ENCODE measurements around the gene ENTPD7. TPM values are rescaled to one million over a fixed set of nuclear protein-coding genes. Genes with fewer than 3 reads are reported as not detected.
"Not testable (repeated sequence)": the region's sequence is repeated elsewhere in the genome, so short reads cannot be mapped to it uniquely, and the experiment has no call there.

ENTPD7 gene
- polyA plus RNA-seq, 4 donors, result 18.0 to 23.1 (median 19.9) TPM

DNA sequence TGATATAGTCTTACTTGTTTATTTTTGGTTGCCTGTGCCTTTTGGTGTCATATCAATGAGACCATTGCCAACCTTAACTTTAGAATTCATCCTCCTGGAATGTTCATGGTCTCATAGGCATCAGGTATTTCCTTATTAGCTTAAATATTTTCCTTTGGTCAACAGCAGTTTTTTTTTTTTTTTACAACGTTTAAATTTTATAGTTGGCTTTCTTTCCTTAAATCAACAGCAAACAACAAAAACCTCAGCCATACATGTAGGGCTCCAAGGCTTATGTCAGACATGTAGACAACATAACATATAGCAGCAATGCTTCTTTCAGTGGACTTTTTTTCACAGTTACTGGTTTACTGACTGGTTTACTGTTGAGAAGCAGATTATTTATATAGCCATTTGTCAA lies 22.7 kb downstream of the ENTPD7 start:
- no peak for DNase-seq (ENCODE audit: low read depth in 4 of 4, low spot score in 2 of 4)

DNA sequence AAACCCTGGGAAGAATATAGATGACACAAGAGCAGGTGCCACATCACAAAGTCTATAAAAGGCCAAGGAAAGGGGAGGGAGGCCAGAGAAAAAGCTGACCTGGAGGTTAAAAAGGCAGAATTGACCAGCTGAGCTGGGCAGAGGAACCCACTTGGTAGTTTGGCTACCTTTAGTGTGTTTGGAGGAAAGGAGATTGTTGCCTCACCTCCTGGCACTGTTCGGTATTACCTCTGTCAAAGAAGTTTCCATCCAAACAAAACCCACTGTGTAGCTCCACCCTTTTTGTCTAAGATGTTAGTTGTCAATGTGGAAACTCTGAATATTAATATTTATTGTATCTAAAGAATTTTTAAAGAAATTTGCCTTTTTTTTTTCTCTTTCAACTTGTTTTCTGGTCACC lies 23.4 kb downstream of the ENTPD7 start:
- DNase-seq (ENCODE audit: low read depth in 4 of 4, low spot score in 2 of 4), result no peak

DNA sequence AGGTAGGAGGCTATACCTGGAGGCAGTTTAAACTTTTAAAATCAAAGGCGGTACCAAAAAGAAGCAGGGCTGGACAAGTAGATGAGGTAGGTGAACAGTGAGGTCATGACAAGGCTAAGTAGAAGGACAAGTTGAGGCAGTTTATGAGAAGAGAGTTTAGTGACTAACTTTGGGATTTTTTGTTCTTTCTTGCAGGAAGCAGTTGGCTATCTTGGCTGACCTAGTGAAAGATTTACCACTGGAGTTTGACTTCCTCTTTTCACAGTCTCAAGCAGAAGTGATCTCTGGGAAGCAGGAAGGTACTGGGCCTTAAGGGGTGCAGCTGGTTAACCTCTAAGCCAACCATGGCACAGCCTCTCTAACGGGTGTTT lies 26.3 kb downstream of the ENTPD7 start:
- DNase-seq (ENCODE audit: low read depth in 4 of 4, low spot score in 2 of 4), result no peak

DNA sequence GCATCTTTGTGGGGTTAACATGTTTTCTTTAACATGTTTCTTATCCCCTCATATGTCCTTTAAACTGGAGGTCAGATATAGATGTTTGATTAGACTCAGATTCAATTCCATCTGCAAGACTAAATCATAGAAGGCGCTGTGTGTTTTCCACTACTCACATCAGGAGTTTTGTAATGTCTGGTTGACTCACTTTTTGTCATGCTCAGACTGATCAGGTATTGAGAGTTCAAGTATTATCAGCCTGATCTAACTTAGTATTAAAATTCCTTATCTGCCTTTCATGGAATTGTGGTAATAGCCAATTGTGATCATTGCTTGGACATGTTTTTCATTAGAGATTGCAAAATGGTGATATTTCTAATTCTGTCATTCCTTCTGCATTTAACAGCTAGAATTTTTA lies 30.2 kb downstream of the ENTPD7 start:
- DNase-seq (ENCODE audit: low read depth in 4 of 4, low spot score in 2 of 4), result no peak

DNA sequence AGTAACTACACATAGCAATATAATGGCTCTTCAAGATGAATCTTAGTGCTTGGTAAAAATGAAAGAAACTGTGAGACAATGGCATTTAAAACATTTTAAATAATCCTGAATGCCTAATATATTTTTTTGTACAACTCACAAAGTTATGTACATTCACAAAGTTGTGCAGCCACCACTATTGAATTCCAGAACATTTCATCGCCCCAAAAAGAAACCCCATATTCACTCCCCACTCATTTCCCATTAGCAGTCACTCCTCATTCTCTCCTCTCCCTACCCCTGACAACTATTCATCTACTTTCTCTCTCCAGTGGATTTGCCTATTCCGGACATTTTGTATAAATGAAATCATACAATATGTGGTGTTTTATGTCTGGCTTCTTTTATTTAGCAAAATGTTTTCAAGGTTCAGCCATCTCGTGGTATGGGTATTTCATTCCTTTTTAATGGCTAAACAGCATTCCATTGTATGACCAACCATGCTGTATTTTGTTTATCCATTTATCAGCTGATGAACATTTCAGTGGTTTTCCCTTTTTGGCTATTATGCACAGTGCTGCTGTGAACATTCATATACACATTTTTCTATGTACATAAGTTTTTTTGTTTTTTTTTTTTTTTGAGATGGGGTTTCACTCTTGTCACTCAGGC lies 34.7 kb downstream of the ENTPD7 start:
- DNase-seq (ENCODE audit: low read depth in 4 of 4, low spot score in 2 of 4), result no peak

DNA sequence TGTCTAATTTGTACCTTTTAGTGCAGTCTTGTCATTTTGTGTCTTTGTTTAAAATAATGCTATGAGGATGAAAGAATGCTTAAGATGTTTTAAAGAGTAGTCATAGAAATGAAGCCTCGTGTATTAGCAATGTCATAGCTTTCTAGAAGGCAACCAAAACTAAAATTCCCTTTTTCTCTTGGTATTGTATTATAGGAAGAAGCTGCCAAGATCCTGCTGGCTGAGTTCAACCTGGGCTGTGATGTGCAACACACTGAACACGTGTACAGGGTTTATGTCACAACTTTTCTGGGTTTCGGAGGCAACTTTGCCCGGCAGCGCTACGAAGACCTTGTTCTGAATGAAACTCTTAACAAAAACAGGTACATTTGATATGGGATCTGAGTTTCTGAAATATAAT lies 36.5 kb downstream of the ENTPD7 start:
- no peak for DNase-seq (ENCODE audit: low read depth in 4 of 4, low spot score in 2 of 4)

DNA sequence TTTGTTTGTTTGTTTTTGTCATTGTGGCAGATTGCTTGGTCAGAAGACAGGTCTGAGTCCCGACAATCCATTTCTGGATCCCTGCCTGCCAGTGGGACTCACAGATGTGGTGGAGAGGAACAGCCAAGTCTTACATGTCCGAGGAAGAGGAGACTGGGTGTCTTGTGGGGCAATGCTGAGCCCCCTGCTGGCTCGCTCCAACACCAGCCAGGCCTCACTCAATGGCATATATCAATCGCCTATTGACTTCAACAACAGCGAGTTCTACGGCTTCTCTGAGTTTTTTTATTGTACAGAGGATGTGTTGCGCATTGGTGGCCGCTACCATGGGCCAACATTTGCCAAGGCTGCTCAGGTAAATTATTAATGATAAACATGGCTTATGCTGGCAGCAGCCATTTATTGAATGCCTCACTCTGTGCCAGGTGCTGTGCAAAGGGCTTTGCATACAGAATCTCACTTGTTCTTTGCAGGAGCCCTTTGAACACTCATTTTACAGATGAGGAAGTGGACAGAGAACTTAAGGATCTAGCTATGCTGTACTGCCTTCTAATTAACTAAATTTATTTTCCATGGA lies 39.3 kb downstream of the ENTPD7 start:
- DNase-seq (ENCODE audit: low read depth in 4 of 4, low spot score in 2 of 4), result no peak

DNA sequence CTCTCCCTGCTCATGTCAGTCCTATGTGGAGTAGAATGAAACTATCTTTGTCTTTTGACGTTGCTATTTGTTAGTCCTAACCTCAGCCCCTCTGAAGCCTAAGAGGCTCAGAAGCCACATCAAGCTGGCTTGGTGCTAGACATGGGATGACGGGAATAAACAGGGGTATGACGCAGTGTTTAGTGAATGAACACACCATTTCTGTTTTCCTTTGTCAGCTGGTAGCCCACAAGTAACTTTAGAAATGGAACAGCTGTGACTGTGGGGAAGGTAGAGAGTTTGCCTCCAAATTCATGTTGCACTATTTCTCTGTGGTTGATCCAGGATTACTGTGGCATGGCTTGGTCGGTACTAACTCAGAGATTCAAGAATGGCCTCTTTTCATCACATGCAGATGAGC lies 41.3 kb downstream of the ENTPD7 start:
- no peak for DNase-seq (ENCODE audit: low read depth in 4 of 4, low spot score in 2 of 4)

DNA sequence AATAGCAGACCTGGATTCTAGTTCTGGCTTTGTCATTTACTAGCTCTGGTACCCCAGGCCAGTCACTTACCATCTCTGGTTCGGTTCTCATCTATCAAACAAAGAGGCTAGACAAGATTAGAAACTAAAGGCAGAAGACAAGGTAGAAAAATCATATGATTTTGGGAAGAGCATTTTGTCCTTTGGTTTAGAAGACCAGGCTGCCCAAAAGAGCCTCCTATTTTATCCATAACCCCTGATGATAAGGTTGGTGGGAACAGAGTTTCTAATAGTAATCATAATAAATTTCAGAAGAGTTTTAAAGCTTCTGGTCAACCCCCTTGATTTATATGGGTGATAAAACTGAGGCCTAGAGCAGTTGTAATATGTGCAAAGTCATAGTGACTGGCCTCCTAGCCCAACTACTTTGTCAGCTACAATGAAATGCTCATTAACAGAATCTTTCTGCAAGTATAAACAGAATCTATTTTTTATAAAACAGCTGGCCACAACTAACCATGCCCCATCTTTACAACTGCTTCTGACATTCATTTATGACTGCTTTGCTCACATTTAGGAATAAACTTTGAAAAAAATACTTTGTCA lies 49.2 kb downstream of the ENTPD7 start:
- peak in 2 of 4 donors; percentile 10 to 13 for DNase-seq (ENCODE audit: low read depth in 4 of 4, low spot score in 2 of 4)

DNA sequence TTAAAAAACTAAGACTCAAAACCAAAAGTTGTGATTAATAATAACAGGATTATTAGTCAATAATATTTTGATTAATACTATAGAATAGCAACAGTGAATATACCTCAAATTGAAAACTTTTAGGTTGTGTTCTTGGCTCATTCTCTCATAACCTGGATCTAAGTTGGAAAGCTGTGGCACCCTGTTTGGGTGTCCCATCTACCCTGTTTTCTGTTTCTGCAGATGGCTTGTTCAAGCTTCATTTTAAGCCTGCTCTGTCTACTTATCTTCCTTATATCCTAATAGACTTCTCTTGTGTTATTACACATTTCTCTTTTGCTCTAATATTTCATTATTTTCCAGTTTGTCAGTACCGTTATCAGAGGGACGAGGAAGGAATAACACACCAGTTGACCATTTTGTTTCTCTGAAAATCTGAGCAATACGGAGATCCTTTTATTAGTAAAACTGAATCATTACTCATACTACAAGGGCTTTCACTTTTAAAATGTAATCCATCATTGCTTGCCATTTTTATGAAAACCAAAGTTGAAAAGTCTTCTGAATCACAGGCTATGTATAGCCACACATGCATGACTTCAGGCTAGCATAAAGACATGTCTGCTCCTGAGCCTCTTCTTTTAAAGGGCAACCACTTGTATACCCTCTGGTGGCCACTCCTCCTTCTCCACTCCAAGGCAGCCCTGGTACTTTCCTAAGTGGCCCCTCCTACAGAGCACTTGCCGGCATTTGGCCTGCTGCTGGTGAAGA lies 50.3 kb downstream of the ENTPD7 start:
- no peak for DNase-seq (ENCODE audit: low read depth in 4 of 4, low spot score in 2 of 4)

DNA sequence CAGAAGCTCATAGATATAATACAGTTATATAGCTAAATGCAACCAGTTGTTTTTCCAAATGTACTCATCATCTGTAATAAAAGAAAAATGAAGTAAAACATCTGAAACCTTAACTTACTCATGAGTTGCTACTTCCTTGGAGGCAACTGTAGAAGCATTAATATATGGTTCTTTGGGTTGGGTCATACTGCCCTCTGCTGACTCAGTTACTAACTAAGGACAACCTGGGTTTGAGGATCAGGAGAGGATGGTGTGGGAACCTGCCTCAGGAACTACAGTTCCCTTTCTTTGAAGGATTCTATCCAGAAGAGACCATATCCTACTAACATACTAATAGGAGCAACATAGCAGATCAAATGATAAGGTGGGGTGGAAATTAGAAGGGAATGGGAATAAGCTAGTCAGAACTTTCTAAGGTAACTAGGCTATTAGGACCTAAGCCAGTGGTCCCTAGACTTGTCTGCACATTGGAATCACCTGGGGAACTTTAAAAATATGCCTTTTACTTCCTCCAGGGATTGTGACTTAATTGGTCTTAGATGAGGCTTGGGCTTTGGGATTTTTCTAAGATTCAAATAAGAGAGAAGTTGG lies 51.9 kb downstream of the ENTPD7 start:
- DNase-seq (ENCODE audit: low read depth in 4 of 4, low spot score in 2 of 4), result peak in 2 of 4 donors; percentile 30 to 38

DNA sequence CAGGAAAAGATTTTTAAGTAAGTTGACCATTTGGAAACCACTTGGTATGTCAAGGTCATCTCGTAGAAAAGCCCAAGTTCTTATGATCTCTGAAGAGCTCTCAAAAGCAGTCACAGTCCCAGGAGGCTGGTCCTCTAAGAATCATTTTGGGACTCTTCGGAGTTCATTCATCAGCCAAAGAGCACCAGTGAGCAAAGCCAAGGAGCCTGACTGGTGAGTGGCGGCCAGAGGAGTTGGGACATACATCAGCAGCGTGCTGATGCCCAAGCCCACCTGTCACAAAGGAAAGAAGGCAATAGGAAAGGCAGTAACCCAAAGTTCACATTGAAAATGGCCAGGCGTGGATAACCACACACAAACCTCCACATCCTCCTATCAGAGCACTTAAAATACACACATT lies 55.1 kb downstream of the ENTPD7 start:
- no peak for DNase-seq (ENCODE audit: low read depth in 4 of 4, low spot score in 2 of 4)

DNA sequence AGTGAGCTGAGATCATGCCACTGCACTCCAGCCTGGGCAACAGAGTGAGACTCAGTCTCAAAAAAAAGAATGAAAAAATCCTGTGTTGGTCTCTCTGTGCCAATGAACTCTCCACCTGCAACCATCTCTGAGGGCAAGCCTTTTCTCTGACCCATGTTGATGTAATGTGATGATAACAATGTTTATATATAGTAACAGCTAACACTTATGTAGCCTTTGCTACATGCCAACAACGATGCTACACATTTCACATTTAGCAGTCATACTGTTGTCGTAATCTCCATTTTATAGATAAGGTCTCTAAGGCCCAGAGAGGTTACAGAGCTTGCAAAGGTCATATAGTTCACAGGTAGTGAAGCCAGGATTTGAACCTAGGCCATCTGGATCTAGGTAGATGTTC lies 61.1 kb downstream of the ENTPD7 start:
- DNase-seq (ENCODE audit: low read depth in 4 of 4, low spot score in 2 of 4), result no peak

DNA sequence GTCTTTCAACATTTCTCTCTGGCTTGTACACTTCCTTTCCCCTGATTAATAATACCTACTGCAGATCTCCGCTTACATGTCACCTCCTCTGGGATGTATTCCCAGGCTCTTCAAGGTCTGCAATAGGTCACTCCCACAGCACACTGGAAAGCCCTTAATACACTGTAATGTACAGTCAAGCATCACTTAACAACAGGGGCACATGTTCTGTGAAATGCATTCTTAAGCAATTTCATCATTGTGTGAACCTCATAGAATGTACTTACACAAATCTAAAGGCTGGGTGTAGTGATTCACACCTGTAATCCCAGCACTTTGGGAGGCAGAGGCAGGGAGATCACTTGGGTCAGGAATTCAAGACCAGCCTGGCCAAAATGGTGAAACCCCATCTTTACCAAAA lies 70.7 kb downstream of the ENTPD7 start:
- DNase-seq (ENCODE audit: low read depth in 4 of 4, low spot score in 2 of 4), result no peak

DNA sequence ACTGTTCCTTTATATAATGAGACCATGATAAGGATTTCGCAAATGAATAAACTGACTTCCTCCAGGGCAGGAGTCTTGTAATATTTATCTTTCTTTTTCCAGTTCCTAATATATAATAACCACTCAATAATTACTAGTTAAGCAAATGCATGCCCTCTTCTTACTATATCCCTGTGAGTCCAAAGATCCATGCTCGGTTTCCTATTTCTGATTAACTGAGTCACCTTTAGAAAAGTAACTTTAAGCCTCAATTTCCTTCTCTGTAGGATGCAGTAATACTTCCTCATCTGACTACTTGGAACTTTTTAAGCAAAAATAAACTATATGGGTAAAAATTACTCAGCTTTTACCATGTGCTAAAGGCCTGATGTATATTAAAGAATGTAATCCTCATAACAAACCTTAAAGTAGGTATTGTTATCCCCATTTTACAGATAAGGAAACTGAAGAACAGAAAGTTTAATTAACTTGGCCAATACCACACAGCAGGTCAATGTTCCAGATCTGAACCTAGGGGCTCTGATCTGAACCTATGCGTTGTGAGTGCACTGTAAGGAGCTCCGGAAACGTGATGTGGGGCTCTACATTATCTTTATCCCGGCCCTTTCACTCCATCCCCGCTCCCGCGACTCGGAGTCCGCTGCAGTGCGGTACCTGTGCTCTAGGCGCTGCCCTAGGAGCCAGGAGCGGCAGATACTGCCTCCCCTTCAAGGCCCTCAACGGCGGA lies 72.2 kb downstream of the ENTPD7 start:
- DNase-seq (ENCODE audit: low read depth in 4 of 4, low spot score in 2 of 4), result no peak

DNA sequence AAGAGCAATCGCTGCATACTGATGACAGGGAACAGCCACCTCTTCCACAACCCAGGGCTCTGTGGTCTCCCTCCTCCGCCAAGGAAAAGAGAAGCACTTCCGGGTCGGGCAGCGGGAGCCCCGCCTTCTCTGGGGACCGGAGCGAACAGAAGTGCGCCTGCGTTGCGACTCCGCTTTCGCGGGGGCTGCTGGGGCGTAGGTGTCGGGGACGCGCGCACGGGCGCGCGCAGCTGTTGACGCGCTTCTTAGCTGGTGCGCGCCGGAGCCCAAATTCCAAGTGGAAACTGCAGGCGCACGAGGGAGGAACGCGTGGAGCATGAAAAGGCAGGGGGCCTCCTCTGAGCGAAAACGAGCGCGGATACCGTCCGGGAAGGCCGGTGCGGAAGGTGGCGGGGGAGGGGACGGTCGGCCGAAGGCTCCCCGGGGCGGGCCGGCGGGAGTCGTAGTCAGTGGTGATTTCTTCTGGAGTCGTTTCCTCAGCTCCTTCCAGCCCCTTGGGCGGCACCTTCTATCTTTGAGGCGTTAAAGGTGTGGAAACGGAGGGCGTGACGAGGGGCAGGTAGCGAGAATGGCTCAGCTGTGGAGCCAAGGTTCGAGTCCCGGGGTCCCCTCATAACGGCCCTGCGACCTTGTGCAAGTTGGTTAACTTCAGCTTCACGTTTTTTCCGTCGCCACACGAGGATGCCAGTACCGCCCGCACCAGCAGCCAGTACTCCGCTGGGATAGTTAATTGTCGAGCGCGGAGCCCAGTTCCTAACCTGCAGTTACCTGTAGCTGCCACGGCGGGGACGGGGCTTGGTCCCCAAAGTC lies 72.9 kb downstream of the ENTPD7 start, which contains the start of the genes COX15 and CUTC:
Gene COX15, minus strand, starts transcription at position 95 of the 810 bp plus-strand sequence. Its CDS starts 78 bp downstream, at position 17.
Gene CUTC, plus strand, starts transcription at position 202 of the 810 bp plus-strand sequence. Its CDS starts 115 bp downstream, at position 317.
- peak; percentile 95 to 98 (median 96) for DNase-seq (ENCODE audit: low read depth in 4 of 4, low spot score in 2 of 4)

DNA sequence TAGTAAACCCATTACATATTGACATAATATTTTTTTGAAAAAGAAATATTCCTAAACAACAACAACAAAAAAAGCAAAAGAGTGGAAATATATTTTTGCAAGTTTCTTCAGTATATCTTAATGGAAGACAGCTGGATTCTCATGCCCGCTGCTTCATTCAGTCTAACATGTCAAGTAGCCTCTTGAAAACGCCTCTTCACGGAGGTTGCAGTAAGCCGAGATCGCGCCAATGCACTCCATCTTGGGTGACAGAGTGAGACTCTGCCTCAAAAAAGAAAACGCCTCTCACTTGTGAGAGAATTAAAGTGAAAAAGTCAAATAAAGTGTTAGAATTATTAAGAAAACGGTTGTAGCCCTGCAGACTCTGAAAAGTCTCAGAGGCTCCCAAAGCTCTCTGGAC lies 74.1 kb downstream of the ENTPD7 start:
- DNase-seq (ENCODE audit: low read depth in 4 of 4, low spot score in 2 of 4), result no peak

DNA sequence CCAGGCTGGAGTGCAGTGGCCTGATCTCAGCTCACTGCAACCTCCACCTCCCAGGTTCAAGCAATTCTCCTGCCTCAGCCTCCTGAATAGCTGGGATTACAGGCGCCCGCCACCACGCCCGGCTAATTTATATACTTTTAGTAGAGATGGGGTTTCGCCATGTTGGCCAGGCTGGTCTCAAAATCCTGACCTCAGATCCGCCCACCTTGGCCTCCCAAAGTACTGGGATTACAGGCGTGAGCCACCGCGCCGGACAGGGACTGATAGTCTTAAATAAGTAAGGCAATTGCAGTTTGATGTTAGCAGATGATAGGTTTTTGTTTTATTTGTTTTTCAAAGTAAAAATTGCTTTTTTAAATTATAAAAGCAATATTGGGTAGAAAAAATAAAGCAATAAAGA lies 74.8 kb downstream of the ENTPD7 start:
- not testable (repeated sequence) for DNase-seq (ENCODE audit: low read depth in 4 of 4, low spot score in 2 of 4)

DNA sequence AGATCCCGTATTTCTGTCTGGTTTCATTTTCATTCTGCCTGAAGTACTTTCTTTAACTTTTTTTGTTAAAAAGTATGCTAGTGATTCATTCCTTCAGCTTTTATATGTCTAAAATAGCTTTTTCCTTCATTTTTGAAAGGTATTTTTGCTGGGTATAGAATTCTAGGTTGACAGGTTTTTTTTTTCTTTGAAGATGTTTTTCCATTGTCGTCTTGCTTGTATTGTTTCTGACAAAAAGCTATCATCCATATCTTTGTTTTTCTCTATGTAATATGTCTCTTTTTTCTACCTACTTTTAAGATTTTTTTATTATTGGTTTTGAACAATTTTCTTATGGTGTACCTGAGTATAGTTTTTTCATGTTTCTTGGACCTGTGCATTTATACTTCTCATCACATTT lies 81.0 kb downstream of the ENTPD7 start:
- no peak for DNase-seq (ENCODE audit: low read depth in 4 of 4, low spot score in 2 of 4)

Measured in left renal cortex interstitium (tissue), 4 donors.